NT2/D1 (cell line): Measurements from ENCODE around the gene FOXRED1.

Experiments used
- DNase-seq: peaks from one replicate; pipeline ENCODE4 v3.0.0-alpha.2; 2011; ENCODE audit warnings: low read depth, low spot score
- H3K27me3 ChIP-seq: 2 replicates; pipeline ENCODE4 v1.6.0; 2011; ENCODE audit warnings: mild to moderate bottlenecking; ENCODE audit not compliant: insufficient read length, insufficient read depth
- H3K36me3 ChIP-seq: 2 replicates; pipeline ENCODE4 v1.6.1; 2011; ENCODE audit warnings: mild to moderate bottlenecking, low read length, mixed read lengths; ENCODE audit not compliant: insufficient read depth, insufficient read length
- H3K4me1 ChIP-seq: 2 replicates; pipeline ENCODE4 v1.5.1; 2011; ENCODE audit not compliant: insufficient read depth, insufficient read length
- H3K4me3 ChIP-seq: 2 replicates; pipeline ENCODE4 v1.5.1; 2011; ENCODE audit warnings: low read depth; ENCODE audit not compliant: insufficient read length
- H3K9ac ChIP-seq: 2 replicates; pipeline ENCODE4 v1.6.0; 2011; ENCODE audit warnings: low read depth; ENCODE audit not compliant: insufficient read length
- H3K9me3 ChIP-seq: 2 replicates; pipeline ENCODE4 v1.5.1; 2011; ENCODE audit warnings: mild to moderate bottlenecking, low read length; ENCODE audit not compliant: insufficient read depth
- SUZ12 ChIP-seq: IDR thresholded peaks from 2 replicates; pipeline ENCODE4 v1.6.1; 2011; ENCODE audit not compliant: insufficient read length, insufficient read depth; ENCODE audit errors: extremely low read depth
- YY1 ChIP-seq: IDR thresholded peaks from 2 replicates; pipeline ENCODE4 v1.6.1; 2011; ENCODE audit not compliant: insufficient read length, insufficient read depth
- ZNF274 ChIP-seq: IDR thresholded peaks from 2 replicates; pipeline ENCODE4 v1.6.1; 2011; ENCODE audit warnings: mild to moderate bottlenecking, low read depth, low read length

FOXRED1 gene

GRCh38 chr11:126268708-126269579, at the start of gene FOXRED1, which contains the start of gene SRPRA:
FOXRED1 (plus strand) TSS chr11:126269154; CDS start chr11:126269207, 53 bp downstream.
SRPRA (minus strand) TSS chr11:126268895; CDS start chr11:126268804, 91 bp downstream.
- peaks cover 65% of the 10 kb centered on the region for H3K36me3 ChIP-seq
- DNase-seq = peak; percentile 98
- peak within 1 kb of the TSS; percentile 97 for H3K9ac ChIP-seq
- H3K4me3 ChIP-seq = peak within 1 kb of the TSS; percentile 94
- no peaks in the 10 kb centered on the region for H3K27me3 ChIP-seq
- no peak for TF ChIP-seq SUZ12
- no peak for TF ChIP-seq ZNF274
- TF ChIP-seq YY1 = no peak
- H3K9me3 ChIP-seq = no peaks in the 10 kb centered on the region
- H3K4me1 ChIP-seq = no peaks in the 10 kb centered on the region

GRCh38 chr11:126219547-126219946, 49.4 kb upstream of the FOXRED1 start:
- no peak for DNase-seq
- TF ChIP-seq ZNF274 (no peak), SUZ12 (no peak), YY1 (no peak)
- Histone ChIP-seq H3K9me3 (no peaks in the 10 kb centered on the region), H3K36me3 (peaks cover 3% of the 10 kb centered on the region), H3K27me3 (no peaks in the 10 kb centered on the region), H3K4me3 (no peak overlapping the region), H3K4me1 (no peaks in the 10 kb centered on the region), H3K9ac (no peak overlapping the region)

- H3K4me1 ChIP-seq = no peaks in the 10 kb centered on the region
- no peak overlapping the region for H3K4me3 ChIP-seq
- no peak for DNase-seq
- TF ChIP-seq SUZ12 (no peak), YY1 (no peak), ZNF274 (no peak)
- no peaks in the 10 kb centered on the region for H3K27me3 ChIP-seq
- peaks cover 9% of the 10 kb centered on the region for H3K9me3 ChIP-seq
- peaks cover 2% of the 10 kb centered on the region for H3K36me3 ChIP-seq
- no peak overlapping the region for H3K9ac ChIP-seq
Observed at GRCh38 chr11:126224647-126225294, 44.2 kb upstream of the FOXRED1 start.

GRCh38 chr11:126225295-126225665, 43.7 kb upstream of the FOXRED1 start:
- TF ChIP-seq ZNF274 = no peak
- TF ChIP-seq SUZ12 = no peak
- TF ChIP-seq YY1 = no peak
- no peak overlapping the region for H3K9ac ChIP-seq
- H3K4me3 ChIP-seq = no peak overlapping the region
- no peaks in the 10 kb centered on the region for H3K4me1 ChIP-seq
- peaks cover 9% of the 10 kb centered on the region for H3K9me3 ChIP-seq
- H3K27me3 ChIP-seq = no peaks in the 10 kb centered on the region
- peaks cover 2% of the 10 kb centered on the region for H3K36me3 ChIP-seq
- DNase-seq = no peak

- H3K4me3 ChIP-seq = no peak overlapping the region
- TF ChIP-seq SUZ12 (no peak), YY1 (no peak), ZNF274 (no peak)
- H3K36me3 ChIP-seq = peaks cover 5% of the 10 kb centered on the region
- H3K9ac ChIP-seq = no peak overlapping the region
- H3K27me3 ChIP-seq = no peaks in the 10 kb centered on the region
- H3K4me1 ChIP-seq = no peaks in the 10 kb centered on the region
- DNase-seq = no peak
- H3K9me3 ChIP-seq = peaks cover 9% of the 10 kb centered on the region
Observed at GRCh38 chr11:126226334-126227084, 42.4 kb upstream of the FOXRED1 start.

GRCh38 chr11:126229858-126230540, 39.0 kb upstream of the FOXRED1 start:
- Histone ChIP-seq H3K9me3 (peaks cover 5% of the 10 kb centered on the region), H3K36me3 (peaks cover 8% of the 10 kb centered on the region), H3K4me3 (no peak overlapping the region), H3K27me3 (no peaks in the 10 kb centered on the region), H3K9ac (no peak overlapping the region), H3K4me1 (no peaks in the 10 kb centered on the region)
- no peak for DNase-seq
- TF ChIP-seq ZNF274 = no peak
- TF ChIP-seq YY1 = no peak
- TF ChIP-seq SUZ12 = no peak
